HG02884 (cell line): ENCODE measurements around the gene RTL10.

Experiments used
- ATAC-seq: cut with Tn5 transposase; IDR thresholded peaks from one replicate; pipeline ENCODE4 v1.9.1; 2021; ENCODE audit warnings: mild to moderate bottlenecking, moderate library complexity; ENCODE audit not compliant: unreplicated experiment

The RTL10 gene

GRCh38 chr22:19866665-19867009 lies 12.0 kb upstream of the RTL10 start:
- no peak for ATAC-seq

- ATAC-seq: no peak
Measured at GRCh38 chr22:19865141-19865829, 10.6 kb upstream of the RTL10 start.

- ATAC-seq: no peak
Measured at GRCh38 chr22:19864538-19865106, 9.9 kb upstream of the RTL10 start.

GRCh38 chr22:19863571-19863970 lies 8.9 kb upstream of the RTL10 start:
- ATAC-seq: no peak

- no peak for ATAC-seq
Measured at GRCh38 chr22:19862619-19863246, 8.1 kb upstream of the RTL10 start.

GRCh38 chr22:19859861-19860510 lies 5.3 kb upstream of the RTL10 start:
- ATAC-seq: no peak

GRCh38 chr22:19857382-19857781 lies 2.7 kb upstream of the RTL10 start:
- ATAC-seq: no peak

- peak; percentile 14 for ATAC-seq
Measured at GRCh38 chr22:19855504-19856409, 1.1 kb upstream of the RTL10 start.

- peak; percentile 9 for ATAC-seq
Measured at GRCh38 chr22:19853879-19854777, 546 bp downstream of the RTL10 start.

- ATAC-seq: no peak
Measured at GRCh38 chr22:19853058-19853878, 1.4 kb downstream of the RTL10 start.

- no peak for ATAC-seq
Measured at GRCh38 chr22:19852177-19852781, 2.4 kb downstream of the RTL10 start.

GRCh38 chr22:19851291-19852176 lies 3.1 kb downstream of the RTL10 start:
- ATAC-seq: no peak

GRCh38 chr22:19850763-19851109 lies 3.9 kb downstream of the RTL10 start:
- no peak for ATAC-seq

GRCh38 chr22:19849835-19850762 lies 4.6 kb downstream of the RTL10 start:
- no peak for ATAC-seq

- ATAC-seq: no peak
Measured at GRCh38 chr22:19848298-19849224, 6.1 kb downstream of the RTL10 start.

- no peak for ATAC-seq
Measured at GRCh38 chr22:19847345-19847632, 7.4 kb downstream of the RTL10 start.
